Stimulated activated CD4-positive, alpha-beta T cell treated with anti-CD3 and anti-CD28 coated beads, Interleukin-1b, Interleukin-23, amount 100 ng/mL, for 1 hour (primary cell): ENCODE results near the gene PGRMC2.

ENCODE experiments used
- DNase-seq, 2 donors: peaks; one replicate each; pipeline ENCODE4 v3.0.0-alpha.2; 2020; ENCODE audit warnings: low read depth in 2 of 2

PGRMC2 gene

GRCh38 chr4:128220286-128221235, 67.1 kb downstream of the PGRMC2 start:
- no peak for DNase-seq
